OCI-LY3 (cell line): ENCODE data around the gene PNKP.

Experiments
- H2AFZ ChIP-seq: fragments of 200-600, 300-600 bp; shearing (Covaris generic); 2 replicates; pipeline ENCODE4 v1.6.0; 2014; ENCODE audit warnings: antibody characterized with exemption, low read depth, low read length
- H3K27ac ChIP-seq: fragments of 200-600, 300-600 bp; sonication (generic); 2 replicates; pipeline ENCODE4 v1.5.1; 2014; ENCODE audit warnings: mild to moderate bottlenecking, low read length, moderate library complexity, mixed read lengths
- H3K27me3 ChIP-seq: fragments of 200-600, 300-600 bp; sonication (generic); 2 replicates; pipeline ENCODE4 v1.6.1; 2014; ENCODE audit warnings: low read depth, low read length, mixed read lengths
- H3K36me3 ChIP-seq: fragments of 200-600, 300-600 bp; sonication (generic); replicated peaks from 2 replicates; pipeline ENCODE3; 2014; ENCODE audit warnings: low read depth, low read length, mixed read lengths
- H3K4me1 ChIP-seq: fragments of 300-600, 200-600 bp; sonication (generic); 2 replicates; pipeline ENCODE4 v1.6.1; 2014; ENCODE audit warnings: low read length, mixed read lengths
- H3K4me2 ChIP-seq: fragments of 200-600, 300-600 bp; sonication (generic); 2 replicates; pipeline ENCODE4 v1.6.1; 2014; ENCODE audit warnings: low read length, mixed read lengths
- H3K4me3 ChIP-seq: fragments of 300-600, 200-600 bp; sonication (generic); 2 replicates; pipeline ENCODE4 v1.5.1; 2014; ENCODE audit warnings: antibody characterized with exemption, mild to moderate bottlenecking, low read length, moderate library complexity
- H3K79me2 ChIP-seq: fragments of 300-600, 200-600 bp; shearing (Covaris generic); 2 replicates; pipeline ENCODE4 v1.6.1; 2014; ENCODE audit warnings: mild to moderate bottlenecking, low read length, mixed read lengths
- H3K9ac ChIP-seq: fragments of 300-600, 200-600 bp; shearing (Covaris generic); 2 replicates; pipeline ENCODE4 v1.6.0; 2014; ENCODE audit warnings: mild to moderate bottlenecking, low read length, moderate library complexity
- H3K9me3 ChIP-seq: fragments of 200-600, 300-600 bp; shearing (Covaris generic); 2 replicates; pipeline ENCODE4 v1.6.1; 2014; ENCODE audit warnings: low read length, mixed read lengths; ENCODE audit not compliant: insufficient read depth
- H4K20me1 ChIP-seq: fragments of 200-600, 300-600 bp; sonication (generic); 2 replicates; pipeline ENCODE4 v1.6.1; 2016; ENCODE audit warnings: low read length, mixed read lengths; ENCODE audit not compliant: insufficient read depth
- EZH2phosphoT487 ChIP-seq: fragments of 200-600 bp; shearing (Covaris generic); IDR thresholded peaks from 2 replicates; pipeline ENCODE4 v1.6.1; 2018; ENCODE audit warnings: antibody characterized with exemption, mixed run types, low read depth
- TF ChIP-seq, protein P1 (sequence below): fragments of 200-600, 300-600 bp; sonication (generic); IDR thresholded peaks from 2 replicates; pipeline ENCODE4 v1.5.1; 2014; ENCODE audit warnings: antibody characterized with exemption, low read length, low read depth

PNKP gene

DNA sequence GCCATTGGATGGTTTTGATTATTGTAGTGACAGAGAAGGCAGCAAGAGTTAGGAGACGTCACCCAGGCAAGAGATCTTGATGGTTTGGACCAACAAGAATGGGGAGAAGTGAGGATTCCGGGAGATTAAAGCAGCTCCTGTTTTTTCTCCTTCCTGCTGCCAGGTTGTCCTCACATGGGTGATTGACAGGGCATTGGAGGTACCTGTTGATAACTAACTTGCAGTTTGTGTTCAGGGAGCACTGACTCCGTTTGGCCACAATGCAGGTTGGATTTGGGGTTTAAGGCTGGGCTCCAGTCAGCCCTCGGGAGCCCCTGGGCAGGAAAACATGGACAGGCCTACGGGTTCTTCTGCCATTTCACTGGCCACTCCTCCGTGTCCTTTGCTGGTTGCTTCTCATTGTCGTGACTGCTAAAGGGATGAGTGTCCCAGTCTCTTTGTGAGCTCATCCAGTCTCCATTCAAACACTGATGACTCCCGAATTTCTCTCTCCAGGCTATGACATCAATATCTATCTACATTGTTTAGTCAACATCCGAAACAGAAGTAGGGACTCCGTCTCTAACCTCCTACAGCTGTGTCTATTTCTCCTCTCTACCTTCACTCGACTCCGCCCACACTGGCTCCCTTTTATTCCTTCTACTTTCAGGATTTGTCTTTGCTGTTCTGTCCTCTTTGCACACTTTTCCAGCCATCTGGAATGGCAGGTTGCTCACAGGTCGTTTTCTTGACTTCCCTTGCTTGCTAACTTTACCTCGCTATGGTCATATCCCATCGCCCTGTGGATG is 17.7 kb downstream of the PNKP start:
- H3K9me3 ChIP-seq: peaks cover 7% of the 10 kb centered on the region
- peak overlapping the region; percentile 80; the same call in 1 of the 2 replicates for H3K4me3 ChIP-seq
- no peak overlapping the region for H3K27ac ChIP-seq
- H2AFZ ChIP-seq: no peak overlapping the region
- H4K20me1 ChIP-seq: peaks cover 26% of the 10 kb centered on the region
- no peaks in the 10 kb centered on the region for H3K27me3 ChIP-seq
- H3K4me2 ChIP-seq: peak overlapping the region; percentile 66
- H3K79me2 ChIP-seq: peaks cover 29% of the 10 kb centered on the region
- TF ChIP-seq EZH2phosphoT487: no peak
- TF ChIP-seq, protein P1, sequence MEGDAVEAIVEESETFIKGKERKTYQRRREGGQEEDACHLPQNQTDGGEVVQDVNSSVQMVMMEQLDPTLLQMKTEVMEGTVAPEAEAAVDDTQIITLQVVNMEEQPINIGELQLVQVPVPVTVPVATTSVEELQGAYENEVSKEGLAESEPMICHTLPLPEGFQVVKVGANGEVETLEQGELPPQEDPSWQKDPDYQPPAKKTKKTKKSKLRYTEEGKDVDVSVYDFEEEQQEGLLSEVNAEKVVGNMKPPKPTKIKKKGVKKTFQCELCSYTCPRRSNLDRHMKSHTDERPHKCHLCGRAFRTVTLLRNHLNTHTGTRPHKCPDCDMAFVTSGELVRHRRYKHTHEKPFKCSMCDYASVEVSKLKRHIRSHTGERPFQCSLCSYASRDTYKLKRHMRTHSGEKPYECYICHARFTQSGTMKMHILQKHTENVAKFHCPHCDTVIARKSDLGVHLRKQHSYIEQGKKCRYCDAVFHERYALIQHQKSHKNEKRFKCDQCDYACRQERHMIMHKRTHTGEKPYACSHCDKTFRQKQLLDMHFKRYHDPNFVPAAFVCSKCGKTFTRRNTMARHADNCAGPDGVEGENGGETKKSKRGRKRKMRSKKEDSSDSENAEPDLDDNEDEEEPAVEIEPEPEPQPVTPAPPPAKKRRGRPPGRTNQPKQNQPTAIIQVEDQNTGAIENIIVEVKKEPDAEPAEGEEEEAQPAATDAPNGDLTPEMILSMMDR: no peak
- H3K36me3 ChIP-seq: peaks cover 15% of the 10 kb centered on the region
- H3K9ac ChIP-seq: no peak overlapping the region
- H3K4me1 ChIP-seq: peaks cover 44% of the 10 kb centered on the region

- TF ChIP-seq, protein P1: no peak
- no peak for TF ChIP-seq EZH2phosphoT487
- peak overlapping the region; percentile 31 for H3K4me2 ChIP-seq
- no peak overlapping the region for H2AFZ ChIP-seq
- H3K36me3 ChIP-seq: peaks cover 15% of the 10 kb centered on the region
- peaks cover 20% of the 10 kb centered on the region for H4K20me1 ChIP-seq
- peaks cover 43% of the 10 kb centered on the region for H3K4me1 ChIP-seq
- no peak overlapping the region for H3K27ac ChIP-seq
- no peaks in the 10 kb centered on the region for H3K27me3 ChIP-seq
- H3K4me3 ChIP-seq: no peak overlapping the region; the same call in 1 of the 2 replicates
- peaks cover 7% of the 10 kb centered on the region for H3K9me3 ChIP-seq
- H3K79me2 ChIP-seq: peaks cover 23% of the 10 kb centered on the region
- H3K9ac ChIP-seq: no peak overlapping the region
These were observed 18.4 kb downstream of the PNKP start for GRCh38 chr19:49848938-49849337.

DNA sequence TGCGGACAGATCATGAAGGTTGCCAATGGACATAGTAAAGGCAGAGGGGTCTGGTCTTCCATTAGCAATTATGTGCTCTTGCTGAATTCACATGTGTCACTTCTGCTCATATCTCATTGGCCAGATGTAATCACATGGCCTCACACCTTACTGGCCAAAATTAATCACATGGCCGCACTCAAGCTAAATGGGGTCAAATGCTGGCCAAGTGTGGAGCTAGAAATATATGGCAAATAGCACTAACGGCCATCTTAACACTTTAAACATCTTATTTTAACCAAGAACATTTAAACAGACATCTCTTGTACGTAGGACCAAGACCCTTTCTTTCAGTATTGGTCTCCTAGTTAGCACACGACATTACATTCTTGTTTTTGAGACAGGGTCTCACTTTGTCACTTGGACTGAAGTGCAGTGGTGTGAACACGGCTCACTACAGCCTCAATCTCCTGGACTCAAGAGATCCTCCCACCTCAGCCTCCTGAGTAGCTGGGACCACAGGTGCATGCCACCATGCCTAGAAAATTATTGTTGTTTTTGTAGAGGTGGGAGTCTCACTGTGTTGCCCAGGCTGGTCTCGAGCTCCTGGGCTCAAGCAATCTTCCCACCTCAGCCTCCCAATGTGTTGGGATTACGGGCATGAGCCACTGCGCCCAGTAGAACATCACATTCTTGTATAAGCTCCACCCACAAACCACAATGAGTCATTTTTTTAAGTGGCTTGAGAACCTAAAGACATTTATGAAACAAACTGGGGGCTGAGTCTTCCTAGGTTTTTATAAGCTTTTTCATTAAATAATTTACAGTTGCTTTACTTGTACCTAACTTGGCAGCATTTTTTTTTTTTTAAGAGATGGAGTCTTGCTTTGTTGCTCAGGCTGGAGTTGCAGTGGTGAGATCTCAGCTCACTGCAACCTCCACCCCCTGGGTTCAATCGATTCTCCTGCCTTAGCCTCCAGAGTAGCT is 19.4 kb downstream of the PNKP start:
- Histone ChIP-seq H3K9ac (no peak overlapping the region), H2AFZ (no peak overlapping the region), H3K9me3 (peaks cover 7% of the 10 kb centered on the region), H4K20me1 (peaks cover 13% of the 10 kb centered on the region), H3K27me3 (no peaks in the 10 kb centered on the region), H3K4me3 (no peak overlapping the region; the same call in 1 of the 2 replicates), H3K27ac (no peak overlapping the region), H3K79me2 (peaks cover 14% of the 10 kb centered on the region), H3K36me3 (peaks cover 15% of the 10 kb centered on the region), H3K4me1 (peaks cover 37% of the 10 kb centered on the region), H3K4me2 (peak overlapping the region; percentile 31)
- no peak for TF ChIP-seq EZH2phosphoT487
- TF ChIP-seq, protein P1: no peak

GRCh38 chr19:49846408-49846807 is 21.0 kb downstream of the PNKP start:
- TF ChIP-seq EZH2phosphoT487: no peak
- Histone ChIP-seq H3K4me2 (no peak overlapping the region), H4K20me1 (no peaks in the 10 kb centered on the region), H3K79me2 (no peaks in the 10 kb centered on the region; the same call in 1 of the 2 replicates), H3K4me1 (peaks cover 25% of the 10 kb centered on the region), H3K36me3 (peaks cover 15% of the 10 kb centered on the region), H3K9me3 (peaks cover 7% of the 10 kb centered on the region), H3K27ac (no peak overlapping the region), H3K27me3 (no peaks in the 10 kb centered on the region), H3K4me3 (no peak overlapping the region), H3K9ac (no peak overlapping the region), H2AFZ (no peak overlapping the region)
